ENCODE data around the gene CCDC102A. TPM values are rescaled to one million over a fixed set of nuclear protein-coding genes. Genes with fewer than 3 reads are reported as not detected.

Gene CCDC102A
- total RNA-seq, 1 donor from 2014 or later: 6.4 TPM

DNA sequence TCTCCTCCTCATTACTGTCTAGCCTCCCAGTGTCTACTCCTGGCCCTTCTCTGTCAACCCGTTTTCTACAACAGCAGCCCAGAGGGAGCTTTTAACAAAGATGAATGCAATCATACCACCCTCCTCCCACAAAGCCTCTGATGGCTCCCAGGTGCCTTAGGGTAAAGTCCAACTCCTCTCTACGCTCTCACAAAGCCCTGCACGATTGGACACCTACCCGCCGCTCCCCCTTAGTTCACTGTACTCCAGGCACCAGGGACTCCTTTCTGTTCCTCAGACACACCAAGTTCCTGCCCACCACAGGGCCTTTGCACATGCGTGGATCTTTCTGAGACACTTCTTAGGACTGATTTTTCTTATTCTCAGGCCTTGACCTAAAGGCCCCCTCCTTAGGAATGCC, 17.4 kb downstream of the CCDC102A start:
- Mint-ChIP-seq H3K27me3 (ENCODE audit: low read depth) (no peaks in the 10 kb centered on the region), H3K36me3 (ENCODE audit: low read depth) (no peaks in the 10 kb centered on the region), H3K27ac (ENCODE audit: unreplicated experiment) (peak overlapping the region; percentile 67), H3K9me3 (no peaks in the 10 kb centered on the region), H3K4me1 (peaks cover 14% of the 10 kb centered on the region), H3K4me3 (no peak overlapping the region)
- DNase-seq (ENCODE audit: low read depth, low spot score): no peak
- TF ChIP-seq, protein P1, sequence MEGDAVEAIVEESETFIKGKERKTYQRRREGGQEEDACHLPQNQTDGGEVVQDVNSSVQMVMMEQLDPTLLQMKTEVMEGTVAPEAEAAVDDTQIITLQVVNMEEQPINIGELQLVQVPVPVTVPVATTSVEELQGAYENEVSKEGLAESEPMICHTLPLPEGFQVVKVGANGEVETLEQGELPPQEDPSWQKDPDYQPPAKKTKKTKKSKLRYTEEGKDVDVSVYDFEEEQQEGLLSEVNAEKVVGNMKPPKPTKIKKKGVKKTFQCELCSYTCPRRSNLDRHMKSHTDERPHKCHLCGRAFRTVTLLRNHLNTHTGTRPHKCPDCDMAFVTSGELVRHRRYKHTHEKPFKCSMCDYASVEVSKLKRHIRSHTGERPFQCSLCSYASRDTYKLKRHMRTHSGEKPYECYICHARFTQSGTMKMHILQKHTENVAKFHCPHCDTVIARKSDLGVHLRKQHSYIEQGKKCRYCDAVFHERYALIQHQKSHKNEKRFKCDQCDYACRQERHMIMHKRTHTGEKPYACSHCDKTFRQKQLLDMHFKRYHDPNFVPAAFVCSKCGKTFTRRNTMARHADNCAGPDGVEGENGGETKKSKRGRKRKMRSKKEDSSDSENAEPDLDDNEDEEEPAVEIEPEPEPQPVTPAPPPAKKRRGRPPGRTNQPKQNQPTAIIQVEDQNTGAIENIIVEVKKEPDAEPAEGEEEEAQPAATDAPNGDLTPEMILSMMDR (conservative IDR thresholded peaks at IDR 0.05): no peak

DNA sequence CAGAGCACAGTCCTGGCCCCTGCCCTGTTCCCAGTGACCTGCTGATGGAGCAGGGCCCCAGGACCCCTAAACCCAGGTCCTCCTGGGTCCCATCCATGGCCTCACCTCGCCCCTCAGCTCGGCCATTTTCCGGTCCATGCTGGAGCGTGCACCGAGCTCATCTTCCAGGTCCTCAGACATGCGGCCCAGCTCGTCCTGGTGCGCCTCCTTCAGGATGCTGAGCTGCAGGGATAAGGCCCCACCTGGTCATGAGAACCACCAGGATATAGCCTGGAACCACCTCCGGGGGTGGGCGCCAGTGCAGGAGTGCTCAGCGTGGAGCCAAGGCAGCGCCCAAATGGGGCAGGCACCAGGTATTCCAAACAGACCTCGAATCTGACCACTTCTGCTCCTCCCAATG, 17.9 kb downstream of the CCDC102A start:
- no peak overlapping the region for H3K27ac Mint-ChIP-seq (ENCODE audit: unreplicated experiment)
- H3K36me3 Mint-ChIP-seq (ENCODE audit: low read depth): no peaks in the 10 kb centered on the region
- no peak overlapping the region for H3K4me3 Mint-ChIP-seq
- DNase-seq (ENCODE audit: low read depth, low spot score): no peak
- peaks cover 19% of the 10 kb centered on the region for H3K4me1 Mint-ChIP-seq
- TF ChIP-seq, protein P1 (conservative IDR thresholded peaks at IDR 0.05): no peak
- H3K27me3 Mint-ChIP-seq (ENCODE audit: low read depth): no peaks in the 10 kb centered on the region
- no peaks in the 10 kb centered on the region for H3K9me3 Mint-ChIP-seq

DNA sequence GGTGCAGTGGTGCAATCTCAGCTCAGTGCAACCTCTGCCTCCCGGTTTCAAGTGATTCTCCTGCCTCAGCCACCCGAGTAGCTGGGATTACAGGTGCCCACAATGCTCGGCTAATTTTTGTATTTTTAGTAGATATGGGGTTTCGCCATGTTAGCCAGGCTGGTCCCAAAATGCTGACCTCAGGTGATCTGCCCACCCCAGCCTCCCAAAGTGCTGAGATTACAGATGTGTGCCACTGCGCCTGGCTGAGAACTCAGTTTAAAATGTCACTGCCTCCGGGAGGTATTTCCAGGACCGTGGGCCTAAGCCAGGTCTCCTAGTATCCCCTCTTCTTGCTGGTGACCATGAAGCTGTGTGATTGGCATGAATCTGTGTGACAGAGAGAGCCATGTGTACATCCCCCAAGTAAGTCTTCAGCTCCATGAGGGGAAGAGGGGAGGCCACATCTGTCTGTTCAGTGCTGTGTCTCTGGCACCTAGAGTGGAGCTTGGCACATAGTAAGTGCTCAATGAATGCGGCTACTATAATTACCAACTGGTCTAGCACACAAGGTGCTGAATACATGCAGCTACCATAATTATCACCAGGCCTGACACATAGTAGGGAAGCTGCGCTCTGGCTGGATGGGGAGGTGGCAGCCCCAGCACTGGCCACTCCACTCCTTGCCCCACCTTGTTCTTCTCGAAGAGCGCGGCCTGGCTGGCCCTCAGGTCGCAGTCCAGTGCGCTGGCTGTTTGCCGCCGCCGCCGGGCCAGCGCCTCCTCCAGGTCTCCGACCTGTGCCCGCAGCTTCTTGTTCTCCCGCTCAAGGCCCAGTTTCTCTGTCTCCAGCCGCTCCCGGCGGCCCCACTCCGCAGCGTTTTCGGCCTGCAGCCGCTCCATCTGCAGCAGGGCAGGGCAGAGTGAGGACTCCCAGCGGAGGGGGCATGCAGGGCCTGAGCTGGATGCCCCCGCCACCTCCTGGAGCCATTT, 18.7 kb downstream of the CCDC102A start:
- Mint-ChIP-seq H3K9me3 (no peaks in the 10 kb centered on the region), H3K27ac (ENCODE audit: unreplicated experiment) (no peak overlapping the region), H3K4me1 (peaks cover 26% of the 10 kb centered on the region), H3K4me3 (no peak overlapping the region), H3K36me3 (ENCODE audit: low read depth) (no peaks in the 10 kb centered on the region), H3K27me3 (ENCODE audit: low read depth) (no peaks in the 10 kb centered on the region)
- TF ChIP-seq, protein P1 (conservative IDR thresholded peaks at IDR 0.05): no peak
- no peak for DNase-seq (ENCODE audit: low read depth, low spot score)

DNA sequence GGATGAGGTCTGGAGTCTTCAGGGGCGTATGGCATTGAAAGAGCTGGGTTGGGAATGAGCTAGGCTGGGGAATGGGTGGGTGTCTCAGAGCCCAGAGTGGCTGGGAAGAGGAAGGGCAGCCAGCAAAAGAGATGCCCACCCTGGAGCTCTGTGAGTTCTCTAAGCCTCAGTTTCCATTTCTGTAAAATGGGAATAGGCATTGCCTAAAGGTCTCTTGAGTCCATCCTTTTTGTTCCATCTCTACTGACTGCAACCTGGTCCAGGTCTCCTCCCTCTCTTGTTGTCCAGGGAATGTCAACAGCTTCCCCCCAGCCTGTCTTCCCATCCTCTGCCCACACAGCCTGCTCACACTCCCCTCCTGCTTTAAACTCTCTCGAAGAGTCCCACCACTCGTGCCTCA, 19.6 kb downstream of the CCDC102A start:
- no peak for DNase-seq (ENCODE audit: low read depth, low spot score)
- peak overlapping the region; percentile 71 for H3K27ac Mint-ChIP-seq (ENCODE audit: unreplicated experiment)
- TF ChIP-seq, protein P1 (conservative IDR thresholded peaks at IDR 0.05): no peak
- no peaks in the 10 kb centered on the region for H3K36me3 Mint-ChIP-seq (ENCODE audit: low read depth)
- H3K9me3 Mint-ChIP-seq: no peaks in the 10 kb centered on the region
- peaks cover 26% of the 10 kb centered on the region for H3K4me1 Mint-ChIP-seq
- no peak overlapping the region for H3K4me3 Mint-ChIP-seq
- no peaks in the 10 kb centered on the region for H3K27me3 Mint-ChIP-seq (ENCODE audit: low read depth)

DNA sequence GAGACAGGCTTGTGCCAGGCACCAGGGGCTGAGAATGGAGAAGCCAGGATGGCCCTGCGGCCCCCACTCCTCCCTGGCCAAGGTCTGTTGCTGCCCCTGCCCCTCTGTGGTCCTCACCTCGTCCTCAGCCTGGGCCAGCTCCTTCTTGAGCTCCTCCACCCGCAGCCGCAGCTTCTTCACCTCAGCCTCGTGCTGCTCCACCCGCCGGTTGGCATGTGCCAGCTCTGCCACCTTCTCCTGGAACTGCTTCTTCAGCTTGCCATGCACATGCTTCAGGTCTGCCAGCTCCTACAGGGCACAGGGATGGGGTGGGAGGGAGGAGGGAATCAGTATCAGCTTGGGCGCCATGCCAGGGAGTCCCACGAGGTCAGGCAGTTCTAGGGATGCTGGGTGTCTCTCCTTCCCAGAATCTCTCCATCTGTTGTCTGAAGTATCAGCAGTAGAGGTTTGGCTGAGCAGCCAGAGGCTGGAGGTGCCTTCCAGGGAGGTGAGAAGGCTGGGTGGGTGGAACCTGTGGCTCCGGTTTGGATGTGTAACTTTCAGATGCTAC, 20.1 kb downstream of the CCDC102A start:
- Mint-ChIP-seq H3K4me1 (peaks cover 26% of the 10 kb centered on the region), H3K27ac (ENCODE audit: unreplicated experiment) (peak overlapping the region; percentile 71), H3K27me3 (ENCODE audit: low read depth) (no peaks in the 10 kb centered on the region), H3K4me3 (no peak overlapping the region), H3K9me3 (no peaks in the 10 kb centered on the region), H3K36me3 (ENCODE audit: low read depth) (no peaks in the 10 kb centered on the region)
- DNase-seq (ENCODE audit: low read depth, low spot score): no peak
- TF ChIP-seq, protein P1 (conservative IDR thresholded peaks at IDR 0.05): no peak
